ENCODE data around the gene MSX1.

MSX1 gene

GRCh38 chr4:4869731-4870571, 10.5 kb downstream of the MSX1 start:
- DNase-seq (ENCODE audit: low spot score), result no peak

GRCh38 chr4:4870576-4871241, 11.2 kb downstream of the MSX1 start:
- DNase-seq (ENCODE audit: low spot score), result no peak

DNA sequence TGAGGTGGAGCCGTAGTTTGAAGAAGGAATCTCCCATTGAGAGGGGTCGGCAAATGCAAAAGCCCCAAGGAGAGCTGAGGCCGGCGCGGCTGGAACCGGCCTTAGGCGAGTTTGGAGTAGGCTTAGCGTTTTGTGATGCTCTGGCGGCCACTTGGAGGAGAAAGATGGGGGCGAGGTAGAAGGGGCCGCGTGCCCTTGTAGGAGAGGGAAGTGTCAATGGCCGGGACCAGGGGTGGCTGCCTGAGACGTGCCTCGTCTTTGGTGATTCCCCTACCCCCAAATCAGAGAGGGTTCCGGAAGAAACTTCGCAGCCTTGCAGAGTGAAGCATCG, 11.7 kb downstream of the MSX1 start:
- DNase-seq (ENCODE audit: low spot score), result no peak

DNA sequence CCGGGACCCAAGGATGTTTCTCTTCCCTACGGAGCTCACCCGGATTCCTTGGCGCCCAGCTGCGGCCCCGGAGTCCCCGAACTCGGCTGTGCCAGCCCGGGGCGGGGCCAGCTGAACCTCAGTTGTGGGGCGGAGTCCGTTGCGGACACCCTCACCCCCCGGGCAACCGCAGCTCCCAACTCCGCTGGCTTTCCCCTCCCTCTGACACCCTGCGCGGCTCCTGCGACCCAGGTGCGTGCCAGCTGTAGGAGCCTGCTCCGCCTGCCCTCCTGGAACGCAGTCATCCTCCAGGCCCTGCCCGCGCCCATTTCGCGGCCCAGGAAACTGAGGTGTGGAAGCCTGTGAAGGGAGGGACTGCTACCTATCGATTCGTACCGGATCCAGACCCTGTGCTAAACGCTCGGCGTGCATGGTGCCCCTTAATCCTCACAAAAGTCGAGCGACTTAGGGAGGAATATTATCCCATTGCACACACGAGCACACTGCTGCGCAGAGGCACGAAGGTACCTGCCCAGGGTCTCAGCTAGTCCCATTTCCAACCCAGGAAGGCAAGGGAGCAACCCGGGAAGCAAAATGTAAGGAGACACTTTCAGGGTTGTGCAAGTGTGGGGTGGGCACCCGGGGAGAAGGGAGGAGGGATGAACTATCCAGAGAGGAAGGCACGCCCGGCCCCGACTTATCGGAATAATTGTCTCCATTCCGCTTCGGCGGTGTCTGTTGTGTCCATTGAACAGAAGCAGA, 12.3 kb downstream of the MSX1 start:
- no peak for DNase-seq (ENCODE audit: low spot score)

GRCh38 chr4:4872314-4872903, 12.9 kb downstream of the MSX1 start:
- DNase-seq (ENCODE audit: low spot score), result no peak

GRCh38 chr4:4873203-4873602, 13.7 kb downstream of the MSX1 start:
- no peak for DNase-seq (ENCODE audit: low spot score)

GRCh38 chr4:4874254-4874653, 14.8 kb downstream of the MSX1 start:
- DNase-seq (ENCODE audit: low spot score), result no peak

GRCh38 chr4:4875147-4875546, 15.7 kb downstream of the MSX1 start:
- DNase-seq (ENCODE audit: low spot score), result no peak

- no peak for DNase-seq (ENCODE audit: low spot score)
These were observed 16.1 kb downstream of the MSX1 start for GRCh38 chr4:4875611-4876010.

DNA sequence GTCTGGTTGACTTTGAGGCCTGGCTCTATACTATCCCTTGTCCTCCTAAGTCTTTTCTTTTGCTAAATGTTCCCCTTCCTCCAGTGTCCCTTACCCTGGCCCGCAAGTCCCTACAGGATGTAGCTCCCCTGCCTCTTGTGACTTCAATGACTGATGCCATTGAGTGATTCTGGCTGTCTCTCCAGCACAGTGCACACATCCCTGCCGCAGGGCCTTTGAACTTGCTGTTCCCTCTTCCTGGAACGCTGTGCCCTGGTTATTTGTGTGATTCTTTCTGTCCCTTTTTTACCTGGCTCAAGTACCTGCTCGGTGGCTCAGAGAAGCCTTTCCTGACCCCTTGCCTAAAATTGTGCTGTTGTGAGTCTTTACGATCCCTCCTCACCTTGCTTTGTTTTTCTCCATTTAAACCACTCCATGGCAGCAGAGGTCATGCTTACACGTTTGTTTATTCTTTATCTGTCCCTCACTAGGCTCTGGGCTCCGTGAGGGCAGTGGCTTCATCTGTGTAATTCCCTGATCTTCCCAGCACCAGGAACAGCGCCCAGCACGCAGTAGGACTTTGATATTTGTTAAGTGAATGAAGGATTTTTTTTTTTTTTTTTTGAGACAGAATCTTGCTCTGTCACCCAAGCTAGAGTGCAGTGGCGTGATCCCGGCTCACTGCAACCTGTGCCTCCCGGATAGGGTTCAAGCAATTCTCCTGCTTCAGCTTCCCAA, 17.6 kb downstream of the MSX1 start:
- DNase-seq (ENCODE audit: low spot score), result no peak

GRCh38 chr4:4880492-4880891, 21.0 kb downstream of the MSX1 start:
- DNase-seq (ENCODE audit: low spot score), result no peak

GRCh38 chr4:4881432-4881831, 22.0 kb downstream of the MSX1 start:
- DNase-seq (ENCODE audit: low spot score), result no peak

DNA sequence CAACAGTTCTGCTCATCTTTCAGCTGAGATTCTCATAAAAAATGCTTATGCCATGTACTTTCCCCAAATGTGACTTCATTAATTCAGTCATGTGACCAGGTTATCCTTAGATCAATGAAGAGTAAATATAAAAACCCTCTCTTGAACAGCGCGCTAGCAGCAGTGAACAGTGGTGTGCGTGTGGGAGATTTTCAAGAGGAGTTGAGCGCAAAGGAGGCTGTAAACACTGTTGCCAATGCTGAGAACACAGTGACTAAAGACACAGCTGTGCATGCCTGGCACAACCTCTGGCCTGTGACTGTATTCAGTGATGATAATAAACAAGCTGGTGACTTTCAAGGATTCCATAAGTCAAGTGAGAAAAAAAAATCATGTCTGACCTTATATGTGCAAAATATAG, 25.1 kb downstream of the MSX1 start:
- DNase-seq (ENCODE audit: low spot score), result no peak

DNA sequence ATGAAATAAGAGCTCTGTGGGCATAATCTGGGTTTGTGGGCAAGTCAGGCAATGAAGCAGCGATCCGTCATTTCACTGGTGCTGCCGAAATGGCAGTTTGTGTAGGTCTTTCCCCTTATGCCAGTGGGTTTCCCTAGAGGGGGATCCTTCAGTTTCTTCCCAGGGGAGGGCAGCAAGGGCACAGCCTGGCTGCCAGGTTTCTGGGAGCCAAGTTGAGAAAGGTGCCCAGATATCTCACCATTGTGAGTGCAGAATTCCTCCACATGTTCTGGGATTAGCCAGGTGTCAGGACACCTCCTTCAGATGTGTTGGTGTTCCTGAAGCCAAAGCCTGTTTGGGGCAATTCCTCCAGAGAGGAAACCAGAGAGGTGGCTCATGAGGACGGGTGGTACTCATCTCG, 28.0 kb downstream of the MSX1 start:
- no peak for DNase-seq (ENCODE audit: low spot score)

DNA sequence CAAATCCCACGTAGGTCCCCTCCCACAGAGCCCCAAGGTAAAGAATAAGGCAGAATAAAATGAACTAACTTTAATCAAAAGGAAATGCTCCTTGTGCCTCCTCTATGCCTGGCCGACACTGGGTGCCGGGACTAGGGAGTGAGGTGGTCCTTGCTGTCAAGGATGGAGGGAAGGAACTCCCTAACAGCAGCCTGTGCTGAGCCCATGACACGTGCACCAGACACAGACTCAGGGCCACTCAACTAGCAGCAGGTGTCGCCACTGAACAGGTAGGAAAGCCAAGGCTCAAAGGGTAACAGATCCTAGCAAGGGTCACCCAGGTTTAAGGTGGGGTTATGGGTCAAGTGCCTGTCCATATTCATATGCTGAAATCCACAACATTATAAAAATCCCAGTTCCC, 29.2 kb downstream of the MSX1 start:
- DNase-seq (ENCODE audit: low spot score), result no peak

DNA sequence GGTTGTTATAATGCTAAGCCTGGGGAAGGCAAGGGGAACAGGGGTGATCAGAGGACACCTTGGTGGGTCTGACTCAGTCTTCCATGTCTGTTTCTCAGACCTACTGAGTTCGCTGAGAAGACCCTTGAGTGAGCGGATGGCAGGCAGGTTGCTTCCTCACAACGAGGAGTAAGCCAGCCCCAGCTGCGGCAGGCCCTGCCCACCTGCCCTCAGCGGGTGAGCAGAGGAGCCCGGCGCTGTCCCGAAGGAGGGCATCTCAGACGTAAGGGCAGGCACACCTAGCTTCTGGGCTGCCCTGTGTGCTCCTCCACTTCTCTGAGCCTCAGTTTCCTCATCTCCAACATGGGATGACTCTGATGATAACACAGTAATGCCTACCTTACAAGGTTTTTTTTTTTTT, 30.3 kb downstream of the MSX1 start:
- DNase-seq (ENCODE audit: low spot score), result no peak

- no peak for DNase-seq (ENCODE audit: low spot score)
These were observed 31.2 kb downstream of the MSX1 start for GRCh38 chr4:4890574-4891255.

DNA sequence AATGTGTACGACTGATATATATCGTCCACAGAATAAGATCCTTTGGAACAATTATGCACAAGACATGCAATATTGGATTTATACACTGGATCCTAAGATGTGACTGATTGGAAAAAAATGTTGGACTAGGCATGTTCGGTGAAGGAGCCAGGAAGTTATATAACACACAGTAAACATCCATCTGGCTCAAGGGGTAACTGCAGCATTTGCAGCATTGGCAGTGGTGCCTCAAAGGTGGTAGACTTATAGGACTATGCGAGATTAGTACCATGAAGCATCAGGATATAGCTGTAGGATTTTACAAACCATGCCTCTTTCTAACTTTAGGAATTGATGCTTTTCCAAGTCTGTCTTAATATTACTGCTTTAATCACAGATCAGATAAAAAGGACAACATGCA, 34.3 kb downstream of the MSX1 start:
- DNase-seq (ENCODE audit: low spot score), result no peak

DNA sequence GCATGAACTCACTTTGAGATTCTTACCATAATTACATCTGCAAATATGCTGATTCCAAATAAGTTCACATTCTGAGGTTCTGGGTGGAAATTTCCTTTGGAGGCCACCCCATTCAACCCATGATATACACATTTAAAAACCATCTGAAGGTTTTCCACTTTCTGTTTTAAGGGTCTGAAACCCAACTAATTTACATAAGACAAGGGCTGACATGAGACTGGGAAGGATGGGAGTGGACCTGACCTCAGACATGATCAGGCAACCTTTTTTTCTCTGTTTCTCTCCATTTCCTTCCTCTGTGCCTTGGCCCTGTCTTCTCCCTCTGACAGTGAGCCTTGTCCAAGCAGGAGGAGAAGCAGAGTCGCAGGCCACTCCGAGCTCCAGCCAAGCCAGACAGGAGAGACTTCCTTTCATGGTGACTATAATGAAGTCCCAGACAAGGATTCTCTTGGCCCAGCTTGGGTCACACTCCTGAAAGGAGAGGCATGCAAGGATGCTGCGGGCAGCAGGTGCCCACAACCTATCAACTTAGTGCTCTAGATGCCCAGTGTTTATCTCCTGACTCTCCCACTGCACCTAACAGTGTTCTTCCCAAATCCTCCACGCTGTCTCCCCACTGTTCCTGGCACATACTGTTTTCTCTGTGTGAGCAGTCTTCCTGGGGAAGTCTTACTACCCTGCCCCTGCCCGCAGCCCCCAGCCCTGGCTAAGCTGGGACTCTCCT, 39.9 kb downstream of the MSX1 start:
- no peak for DNase-seq (ENCODE audit: low spot score)

GRCh38 chr4:4901877-4902276, 42.4 kb downstream of the MSX1 start:
- no peak for DNase-seq (ENCODE audit: low spot score)

- no peak for DNase-seq (ENCODE audit: low spot score)
These were observed 52.7 kb downstream of the MSX1 start for GRCh38 chr4:4912155-4912554.

Data from hematopoietic multipotent progenitor cell treated with erythropoietin and hydrocortisone succinate and interleukin-3 and kit ligand, for 17 days (in vitro differentiated cells).